HG03139 (cell line): ENCODE data around the gene PTPRN2.
"Not testable (repeated sequence)": the region's sequence is repeated elsewhere in the genome, so short reads cannot be mapped to it uniquely, and the experiment has no call there.

Source experiments
- ATAC-seq: cut with Tn5 transposase; IDR thresholded peaks from one replicate; pipeline ENCODE4 v1.9.1; 2021; ENCODE audit not compliant: unreplicated experiment

The PTPRN2 gene

DNA sequence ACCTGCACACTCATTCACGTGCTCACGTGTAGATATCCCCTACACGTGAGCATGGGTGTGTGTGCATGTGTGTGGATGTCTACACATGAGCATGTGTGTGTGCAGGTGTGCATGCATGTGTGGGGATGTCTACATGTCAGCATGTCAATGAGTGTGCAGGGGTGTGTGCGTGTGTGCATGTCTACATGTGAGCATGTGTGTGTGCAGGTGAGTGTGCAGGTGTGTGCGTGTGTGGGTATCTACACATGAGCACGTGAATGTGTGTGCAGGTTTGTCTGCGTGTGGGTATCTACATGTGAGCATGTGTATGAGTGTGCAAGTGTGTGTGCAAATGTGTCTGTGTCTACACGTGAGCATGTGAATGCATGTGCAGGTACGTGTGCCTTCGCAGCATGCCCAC is 274.8 kb downstream of the PTPRN2 start:
- ATAC-seq: no peak

GRCh38 chr7:158311791-158312190 is 275.8 kb downstream of the PTPRN2 start:
- ATAC-seq: no peak

- ATAC-seq: no peak
Observed at GRCh38 chr7:158310924-158311666, 276.5 kb downstream of the PTPRN2 start.

- ATAC-seq: no peak
Observed at GRCh38 chr7:158309868-158310763, 277.5 kb downstream of the PTPRN2 start.

DNA sequence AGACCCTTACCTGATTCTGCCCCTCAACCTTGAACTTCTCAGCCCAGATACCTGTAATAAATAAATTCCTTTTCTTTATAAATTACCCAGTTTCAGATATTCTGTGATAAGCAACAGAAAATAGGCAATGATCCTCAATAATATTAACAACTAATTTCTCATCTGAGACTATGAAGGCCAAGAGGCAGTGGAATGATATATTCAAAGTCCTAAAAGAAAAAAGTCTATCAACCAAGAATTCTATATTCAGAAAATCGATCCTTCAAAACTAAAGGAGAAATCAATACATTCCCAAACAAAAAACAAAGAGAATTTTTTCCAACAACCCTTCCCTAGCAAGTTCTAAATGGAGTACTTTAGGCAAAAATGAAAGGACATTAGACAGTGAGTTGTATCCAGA is 279.6 kb downstream of the PTPRN2 start:
- ATAC-seq: no peak

DNA sequence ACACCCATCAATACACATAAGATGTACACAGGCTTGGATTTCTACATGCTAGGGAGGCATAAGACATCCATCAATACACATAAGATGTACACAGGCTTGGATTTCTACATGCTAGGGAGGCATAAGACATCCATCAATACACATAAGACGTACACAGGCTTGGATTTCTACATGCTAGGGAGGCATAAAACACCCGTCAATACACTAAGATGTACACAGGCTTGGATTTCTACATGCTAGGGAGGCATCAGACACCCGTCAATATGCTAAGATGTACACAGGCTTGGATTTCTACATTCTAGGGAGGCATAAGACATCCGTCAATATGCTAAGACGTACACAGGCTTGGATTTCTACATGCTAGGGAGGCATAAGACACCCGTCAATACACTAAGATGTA is 283.6 kb downstream of the PTPRN2 start:
- ATAC-seq: not testable (repeated sequence)

- no peak for ATAC-seq
Observed at GRCh38 chr7:158303121-158303520, 284.5 kb downstream of the PTPRN2 start.

GRCh38 chr7:158302274-158303070 is 285.2 kb downstream of the PTPRN2 start:
- ATAC-seq: no peak

GRCh38 chr7:158301207-158301606 is 286.4 kb downstream of the PTPRN2 start:
- no peak for ATAC-seq

DNA sequence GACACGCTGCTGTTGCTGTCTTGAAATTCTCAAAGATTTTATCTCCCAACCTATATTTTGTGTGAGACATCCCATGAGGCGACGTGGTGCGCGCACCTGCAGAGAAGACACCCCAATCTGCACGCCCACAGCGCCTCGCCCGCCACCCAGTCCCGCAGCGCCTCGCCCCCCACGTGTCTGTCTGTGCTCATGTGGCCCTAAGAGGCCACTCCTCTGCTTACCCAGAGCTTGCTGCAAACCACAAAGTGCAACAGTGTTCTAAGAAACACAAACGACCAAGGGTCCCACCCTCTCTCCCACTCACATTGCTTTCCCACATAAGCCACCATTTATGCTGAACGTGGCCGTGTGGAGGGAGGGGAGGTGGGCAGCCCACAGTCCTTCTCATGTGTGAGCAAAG is 287.2 kb downstream of the PTPRN2 start:
- no peak for ATAC-seq

GRCh38 chr7:158299607-158300006 is 288.0 kb downstream of the PTPRN2 start:
- no peak for ATAC-seq

- ATAC-seq: no peak
Observed at GRCh38 chr7:158296798-158297104, 290.9 kb downstream of the PTPRN2 start.

- ATAC-seq: no peak
Observed at GRCh38 chr7:158295966-158296797, 291.4 kb downstream of the PTPRN2 start.

DNA sequence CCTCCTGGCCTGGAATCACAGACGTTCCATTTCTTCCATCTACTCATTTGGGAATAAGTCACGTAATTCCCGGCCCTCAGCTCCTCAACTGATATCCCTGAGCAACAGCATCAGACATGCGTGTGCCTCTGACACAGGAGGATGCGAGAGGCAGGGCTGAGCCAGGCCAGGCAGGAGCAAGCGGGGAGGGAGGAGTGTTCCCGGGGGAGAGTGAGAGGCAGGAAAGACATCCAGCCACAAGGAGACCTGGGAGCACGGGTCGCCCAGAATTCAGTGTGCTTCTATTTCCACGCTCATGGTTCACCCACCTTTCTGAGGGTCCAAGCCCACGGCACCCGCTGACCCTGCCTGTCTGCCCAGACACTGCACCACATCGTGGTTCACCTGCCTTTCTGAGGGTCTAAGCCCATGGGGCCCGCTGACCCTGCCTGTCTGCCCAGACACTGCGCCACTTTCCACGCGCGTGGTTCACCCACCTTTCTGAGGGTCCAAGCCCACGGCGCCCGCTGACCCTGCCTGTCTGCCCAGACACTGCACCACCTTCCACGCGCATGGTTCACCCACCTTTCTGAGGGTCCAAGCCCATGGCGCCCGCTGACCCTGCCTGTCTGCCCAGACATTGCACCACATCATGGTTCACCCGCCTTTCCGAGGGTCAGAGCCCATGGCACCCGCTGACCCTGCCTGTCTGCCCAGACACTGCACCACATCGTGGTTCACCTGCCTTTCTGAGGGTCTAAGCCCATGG is 293.0 kb downstream of the PTPRN2 start:
- not testable (repeated sequence) for ATAC-seq

DNA sequence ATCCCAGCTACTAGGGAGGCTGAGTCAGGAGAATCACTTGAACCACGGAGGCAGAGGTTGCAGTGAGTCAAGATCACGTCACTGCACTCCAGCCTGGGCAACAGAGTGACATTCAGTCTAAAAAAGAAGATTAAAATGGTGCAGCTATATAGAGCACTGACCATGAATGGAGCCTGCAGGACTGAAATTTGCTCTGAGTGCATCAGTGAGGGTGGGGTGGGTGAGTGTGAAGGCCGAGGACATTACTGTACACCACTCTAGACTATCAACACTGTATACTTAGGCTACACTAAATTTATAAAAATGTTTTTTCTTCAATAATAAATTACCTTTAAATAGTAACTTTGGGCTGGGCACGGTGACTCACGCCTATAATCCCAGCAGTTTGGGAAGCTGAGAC is 294.7 kb downstream of the PTPRN2 start:
- no peak for ATAC-seq

GRCh38 chr7:158291998-158292397 is 295.6 kb downstream of the PTPRN2 start:
- no peak for ATAC-seq

DNA sequence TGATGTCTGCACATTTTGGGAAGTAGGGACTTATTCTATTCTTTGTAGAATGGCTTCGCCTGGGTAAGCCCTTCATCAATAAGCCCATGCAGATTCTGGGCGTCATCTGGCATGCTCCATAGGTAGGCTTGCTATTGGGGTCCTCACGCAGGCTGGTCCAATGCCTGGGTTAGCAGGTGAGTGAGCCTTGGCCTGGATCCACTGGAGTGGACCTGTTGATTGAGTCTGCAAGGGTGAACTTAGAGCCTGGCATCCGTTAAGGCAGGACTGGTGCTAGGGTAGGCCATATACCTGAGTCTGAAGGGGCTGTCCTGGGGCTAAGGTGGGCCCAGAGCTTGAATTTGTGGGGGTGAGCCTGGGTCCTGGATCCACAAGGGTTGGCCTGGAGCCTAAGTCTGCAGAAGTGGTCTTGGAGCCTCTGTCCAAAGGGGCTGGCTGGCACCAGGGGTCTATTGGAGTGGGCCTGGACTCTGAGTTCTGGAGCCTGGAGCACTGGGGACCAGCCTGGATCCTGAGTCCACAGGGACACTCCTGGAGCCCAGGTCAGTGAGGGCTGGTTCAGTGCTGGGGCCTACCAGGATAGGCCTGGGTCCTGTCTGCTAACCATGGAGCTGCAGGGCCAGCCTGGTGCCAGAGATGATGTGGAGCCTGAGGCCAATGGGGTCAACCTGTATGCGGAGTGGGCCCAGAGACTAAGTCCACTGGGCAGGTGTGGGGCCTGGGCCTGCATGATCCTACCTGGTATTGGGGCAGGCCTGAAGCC is 297.7 kb downstream of the PTPRN2 start:
- ATAC-seq: no peak

- no peak for ATAC-seq
Observed at GRCh38 chr7:158289231-158289630, 298.4 kb downstream of the PTPRN2 start.

GRCh38 chr7:158286210-158286609 is 301.4 kb downstream of the PTPRN2 start:
- ATAC-seq: no peak
